HG03469 (cell line): ENCODE data around the gene KCNC3.
A peak's percentile ranks its signal among the peaks of the same experiment; 100 is the strongest.
"Not testable (repeated sequence)": the region's sequence is repeated elsewhere in the genome, so short reads cannot be mapped to it uniquely, and the experiment has no call there.

Experiments
- ATAC-seq: cut with Tn5 transposase; IDR thresholded peaks from one replicate; pipeline ENCODE4 v1.9.1; 2021; ENCODE audit warnings: mild to moderate bottlenecking, moderate library complexity, moderate number of reproducible peaks; ENCODE audit not compliant: unreplicated experiment

Gene KCNC3

GRCh38 chr19:50356691-50357177 lies 27.6 kb upstream of the KCNC3 start:
- ATAC-seq, result no peak

- ATAC-seq, result not testable (repeated sequence)
These were observed 24.3 kb upstream of the KCNC3 start for GRCh38 chr19:50353487-50353880.

- no peak for ATAC-seq
These were observed 23.1 kb upstream of the KCNC3 start for GRCh38 chr19:50352242-50352641.

GRCh38 chr19:50349277-50350057 lies 20.3 kb upstream of the KCNC3 start:
- no peak for ATAC-seq

GRCh38 chr19:50347089-50347581 lies 18.0 kb upstream of the KCNC3 start:
- ATAC-seq, result not testable (repeated sequence)

GRCh38 chr19:50344661-50345318 lies 15.6 kb upstream of the KCNC3 start:
- peak; percentile 31 for ATAC-seq

GRCh38 chr19:50341091-50341564 lies 12.0 kb upstream of the KCNC3 start:
- ATAC-seq, result peak; percentile 40

GRCh38 chr19:50340331-50340730 lies 11.2 kb upstream of the KCNC3 start:
- no peak for ATAC-seq

- not testable (repeated sequence) for ATAC-seq
These were observed 7.9 kb upstream of the KCNC3 start for GRCh38 chr19:50337031-50337430.

GRCh38 chr19:50334741-50335421 lies 5.7 kb upstream of the KCNC3 start:
- no peak for ATAC-seq

GRCh38 chr19:50333737-50334617 lies 4.8 kb upstream of the KCNC3 start:
- ATAC-seq, result peak; percentile 17

GRCh38 chr19:50333235-50333736 lies 4.1 kb upstream of the KCNC3 start:
- peak; percentile 33 for ATAC-seq

GRCh38 chr19:50332244-50333038 lies 3.3 kb upstream of the KCNC3 start:
- ATAC-seq, result no peak

- ATAC-seq, result no peak
These were observed 2.7 kb upstream of the KCNC3 start for GRCh38 chr19:50331994-50332243.

- no peak for ATAC-seq
These were observed 2.2 kb upstream of the KCNC3 start for GRCh38 chr19:50331221-50331993.

GRCh38 chr19:50330365-50331078 lies 1.3 kb upstream of the KCNC3 start:
- no peak for ATAC-seq

- not testable (repeated sequence) for ATAC-seq
These were observed 733 bp upstream of the KCNC3 start for GRCh38 chr19:50329926-50330294.

GRCh38 chr19:50328873-50329145 lies 368 bp downstream of the KCNC3 start:
- ATAC-seq, result no peak
